Gastroesophageal sphincter (tissue), 4 donors: ENCODE data around the gene MYMX. TPM values are rescaled to one million over a fixed set of nuclear protein-coding genes. Genes with fewer than 3 reads are reported as not detected.
A peak's percentile ranks its signal among the peaks of the same experiment; 100 is the strongest.

Source experiments
- ATAC-seq: fragments of 150-250 bp; one replicate; pipeline ENCODE4 v1.9.1; 2016; ENCODE audit warnings: mild to moderate bottlenecking, moderate library complexity
- H3K27ac ChIP-seq, 4 donors: fragments of 200-600 bp; sonication (generic) in 3 of 4; 1 replicate in 3 of 4; 2 replicates in 1 of 4; pipeline ENCODE4 v1.5.1; 2016 to 2019
- H3K27me3 ChIP-seq: fragments of 200-600 bp; sonication (generic); one replicate; pipeline ENCODE4 v1.5.1; 2019
- H3K36me3 ChIP-seq, 2 donors: fragments of 200-600 bp; sonication (generic); one replicate each; pipeline ENCODE4 v1.5.1; 2019; ENCODE audit warnings: control low read depth in 1 of 2
- H3K4me1 ChIP-seq, 3 donors: fragments of 200-600 bp; sonication (generic); 1 replicate in 2 of 3; 2 replicates in 1 of 3; pipeline ENCODE4 v1.5.1; 2016 to 2019; ENCODE audit warnings: control low read depth in 2 of 3
- H3K4me3 ChIP-seq, 2 donors: fragments of 200-600 bp; sonication (generic); one replicate each; pipeline ENCODE4 v1.5.1; 2019; ENCODE audit warnings: mild to moderate bottlenecking in 1 of 2, moderate library complexity in 1 of 2
- H3K9me3 ChIP-seq, 3 donors: fragments of 200-600 bp; sonication (generic); one replicate each; pipeline ENCODE4 v1.5.1; 2017 to 2019; ENCODE audit warnings: control low read depth in 2 of 3
- CTCF ChIP-seq, 4 experiments: fragments of 200-600 bp in 2 of 4; fragments of 450-650 bp in 2 of 4; sonication (generic) in 1 of 4; IDR thresholded peaks; one replicate each; pipeline ENCODE4 v1.5.1; 2017 to 2019; ENCODE audit warnings: antibody characterized with exemption in 4 of 4, mild to moderate bottlenecking in 2 of 4, moderate library complexity in 2 of 4
- EP300 ChIP-seq: sonication (generic); formaldehyde crosslinking; IDR thresholded peaks from one replicate; pipeline ENCODE4 v1.6.1; 2017; ENCODE audit warnings: antibody characterized with exemption, mild to moderate bottlenecking
- POLR2A ChIP-seq, 2 donors: fragments of 450-650 bp; IDR thresholded peaks; one replicate each; pipeline ENCODE4 v1.6.1; 2017; ENCODE audit warnings: antibody characterized with exemption in 2 of 2, mild to moderate bottlenecking in 2 of 2, moderate library complexity in 1 of 2
- POLR2AphosphoS5 ChIP-seq: sonication (generic); formaldehyde crosslinking; IDR thresholded peaks from one replicate; pipeline ENCODE4 v1.6.1; 2017; ENCODE audit warnings: antibody characterized with exemption
- WGBS, 2 donors: methylation state at CpG; one replicate each; pipeline ENCODE4 v1.1.5; 2018; ENCODE audit warnings: low coverage in 1 of 2; 5-methylcytosine and 5-hydroxymethylcytosine counted together
- total RNA-seq, 4 donors: library from RNA; depleted of rRNA; stranded (reverse); fragments of >200 nt; gene quantifications; one replicate each; pipeline ENCODE4 v1.1.0, GENCODE V29; 2016

Gene MYMX
- total RNA-seq, 4 donors from 2014 or later: 1.4 TPM; not detected in 3

DNA sequence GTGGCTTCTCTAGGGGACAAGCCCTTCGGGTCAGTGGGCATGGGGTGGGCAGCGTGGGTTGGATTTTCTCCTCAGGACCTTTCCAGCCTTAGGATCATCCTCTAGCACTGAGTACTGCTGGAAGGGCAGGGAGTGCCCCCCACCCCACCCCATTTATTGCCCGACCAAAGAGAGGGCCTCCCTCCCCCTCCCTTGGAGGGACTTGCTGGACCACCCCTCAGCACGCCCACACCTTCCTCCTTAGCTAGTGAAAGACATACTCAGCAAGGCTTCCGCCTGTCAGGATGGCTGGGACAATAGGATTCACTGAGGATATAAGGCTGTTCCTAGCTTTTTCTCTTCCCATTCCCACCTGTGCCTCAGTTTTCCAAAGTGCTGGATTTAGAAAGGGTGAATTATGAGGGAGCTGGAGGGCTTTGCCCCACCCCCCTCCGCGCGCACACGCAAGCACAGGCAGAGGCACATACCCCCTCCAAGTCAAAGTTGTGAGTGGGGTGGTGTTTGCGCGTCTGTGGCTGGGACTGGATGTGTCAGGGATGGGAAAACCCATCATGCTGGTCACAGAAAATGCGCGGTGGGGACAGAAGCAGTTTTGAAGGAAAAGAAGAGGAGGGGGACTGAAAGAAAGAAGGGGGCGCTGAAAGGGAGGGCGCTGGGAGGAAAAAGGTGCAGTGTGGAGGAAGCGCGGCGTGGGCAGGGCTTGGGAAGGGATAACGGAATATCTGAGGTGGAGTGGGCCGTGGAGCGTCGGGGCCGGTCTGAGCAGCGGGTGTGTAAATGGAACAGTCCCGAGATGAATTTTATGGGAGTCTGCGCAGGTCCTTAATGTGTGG is 6.0 kb downstream of the MYMX start:
- TF ChIP-seq POLR2AphosphoS5 (no peak), EP300 (no peak), POLR2A (IDR thresholded peaks at IDR 0.05) (no peak), CTCF (IDR thresholded peaks at IDR 0.05) (no peak)
- Histone ChIP-seq H3K27me3 (no peaks in the 10 kb centered on the region), H3K4me1 (peaks cover 3 to 97% (median 62%) of the 10 kb centered on the region in 3 donors), H3K36me3 (no peaks in the 10 kb centered on the region), H3K9me3 (no peaks in the 10 kb centered on the region), H3K27ac (peak overlapping the region; percentile 54 to 99 (median 98)), H3K4me3 (peak overlapping the region; percentile 73 to 86)
- ATAC-seq: no peak
- 6% methylated on average over 19 of the region's 26 CpGs; no CpG with 5 or more reads in 1 of the 2 donors for WGBS, 2 donors

GRCh38 chr6:44223319-44224028 is 6.7 kb downstream of the MYMX start, which contains the start of gene SLC29A1:
Gene SLC29A1, plus strand, starts transcription at chr6:44223595. Its CDS starts 3,719 bp downstream, at chr6:44227314.
- H3K27ac ChIP-seq: peak within 1 kb of the TSS; percentile 54 to 99 (median 98)
- WGBS, 2 donors: 0% methylated on average over 1 to 4 of the region's 73 CpGs
- H3K9me3 ChIP-seq: no peaks in the 10 kb centered on the region
- H3K4me3 ChIP-seq: peak within 1 kb of the TSS; percentile 73 to 86
- peaks cover 3 to 97% (median 62%) of the 10 kb centered on the region in 3 donors for H3K4me1 ChIP-seq
- H3K27me3 ChIP-seq: no peaks in the 10 kb centered on the region
- H3K36me3 ChIP-seq: no peaks in the 10 kb centered on the region
- ATAC-seq: peak; percentile 26
- TF ChIP-seq CTCF (IDR thresholded peaks at IDR 0.05): peak in 3 of 4 experiments; percentile 23 to 34 (median 24)
- TF ChIP-seq EP300: no peak
- peak; percentile 68 for TF ChIP-seq POLR2AphosphoS5
- TF ChIP-seq POLR2A (IDR thresholded peaks at IDR 0.05): peak; percentile 53 to 65

DNA sequence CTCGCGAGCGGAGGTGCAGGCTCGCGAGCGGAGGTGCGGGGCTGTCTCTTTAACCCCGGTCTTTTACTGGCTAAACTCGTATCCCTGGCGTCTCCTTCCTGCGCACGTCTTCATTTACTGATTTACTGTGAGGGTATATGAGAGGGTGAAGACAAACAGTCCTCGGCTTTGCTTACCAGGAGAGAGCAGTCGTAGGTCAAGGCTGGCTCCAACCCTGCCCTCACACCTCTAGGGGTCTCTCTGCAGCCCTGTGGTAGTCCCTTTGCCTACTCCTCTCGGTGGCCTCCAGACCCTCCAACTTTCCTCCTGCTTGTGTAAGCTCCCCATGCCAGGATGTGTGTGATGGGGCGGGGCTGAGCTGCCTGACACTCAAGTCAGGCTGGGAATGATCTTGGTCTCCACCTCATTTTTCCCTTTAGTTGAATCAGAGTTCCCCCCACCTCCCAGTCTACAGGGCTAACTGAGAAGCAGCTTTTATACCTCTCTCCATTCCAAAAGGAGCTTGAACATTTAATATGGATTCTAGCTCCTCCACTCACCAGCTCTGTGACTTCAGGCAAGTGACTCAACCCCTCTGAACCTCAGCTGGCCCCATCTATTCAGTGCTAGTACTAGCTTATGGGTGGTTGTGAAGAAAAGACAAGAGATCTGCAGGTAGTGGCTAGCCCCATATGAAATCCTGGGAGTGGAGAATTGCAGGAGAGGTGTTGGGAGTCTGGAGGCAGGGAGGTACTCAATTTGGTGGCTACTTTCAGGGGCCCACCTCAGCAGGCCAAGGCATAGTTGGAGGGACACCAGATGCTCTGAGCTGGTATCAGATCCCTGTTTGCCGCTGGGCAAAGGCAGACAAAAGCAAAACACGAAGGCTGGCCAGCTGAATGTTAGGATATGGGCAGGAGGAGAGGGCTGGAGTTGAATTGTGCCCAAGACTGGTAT is 7.6 kb downstream of the MYMX start:
- no peak for ATAC-seq
- peaks cover 3 to 97% (median 67%) of the 10 kb centered on the region in 3 donors for H3K4me1 ChIP-seq

More for the DNA sequence above, 7.6 kb downstream of the MYMX start:
- Histone ChIP-seq H3K27me3 (no peaks in the 10 kb centered on the region), H3K9me3 (no peaks in the 10 kb centered on the region), H3K27ac (peak overlapping the region; percentile 54 to 99 (median 98)), H3K36me3 (peaks cover 0 to 3% of the 10 kb centered on the region in 2 donors), H3K4me3 (peak overlapping the region; percentile 73 to 86)
- TF ChIP-seq POLR2A (IDR thresholded peaks at IDR 0.05) (no peak), POLR2AphosphoS5 (no peak), EP300 (no peak), CTCF (IDR thresholded peaks at IDR 0.05) (no peak)
- 3 to 12% methylated on average over 8 to 11 of the region's 18 CpGs for WGBS, 2 donors
